ENCODE data around the gene MS4A10. TPM values are rescaled to one million over a fixed set of nuclear protein-coding genes. Genes with fewer than 3 reads are reported as not detected.
A peak's percentile ranks its signal among the peaks of the same experiment; 100 is the strongest.

The MS4A10 gene
- total RNA-seq, 1 donor from 2014 or later: not detected

DNA sequence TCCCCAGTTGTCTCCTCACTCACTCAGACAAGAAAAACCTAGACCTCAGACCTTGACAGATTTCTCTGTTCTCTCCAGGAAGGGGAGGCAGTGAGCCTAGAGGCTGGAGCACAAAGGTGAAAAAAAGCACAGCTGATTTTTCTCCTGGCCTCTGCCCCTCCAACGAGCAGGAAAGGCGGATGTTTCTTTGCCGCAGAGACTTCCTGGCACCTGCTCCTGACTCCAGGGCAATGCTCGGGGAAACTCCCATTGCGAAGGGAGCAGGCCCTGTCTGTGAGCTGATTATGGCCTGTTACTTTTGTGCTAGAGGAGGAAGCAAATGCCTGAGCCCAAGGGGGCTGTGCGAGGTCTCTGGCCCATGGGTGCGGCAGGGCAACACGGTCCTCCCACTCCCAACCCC is 25.4 kb downstream of the MS4A10 start:
- H3K4me3 Mint-ChIP-seq (ENCODE audit: unreplicated experiment): no peak overlapping the region
- peak; percentile 36 for DNase-seq (ENCODE audit: low spot score)
- no peak for TF ChIP-seq CTCF (IDR thresholded peaks at IDR 0.05; ENCODE audit: unreplicated experiment)
- peaks cover 10% of the 10 kb centered on the region for H3K4me1 Mint-ChIP-seq (ENCODE audit: unreplicated experiment)
- no peak overlapping the region for H3K27ac Mint-ChIP-seq (ENCODE audit: unreplicated experiment)
- no peaks in the 10 kb centered on the region for H3K36me3 Mint-ChIP-seq (ENCODE audit: low read depth, unreplicated experiment)
- peaks cover 4% of the 10 kb centered on the region for H3K9me3 Mint-ChIP-seq (ENCODE audit: unreplicated experiment)
- peaks cover 13% of the 10 kb centered on the region for H3K27me3 Mint-ChIP-seq (ENCODE audit: unreplicated experiment)

DNA sequence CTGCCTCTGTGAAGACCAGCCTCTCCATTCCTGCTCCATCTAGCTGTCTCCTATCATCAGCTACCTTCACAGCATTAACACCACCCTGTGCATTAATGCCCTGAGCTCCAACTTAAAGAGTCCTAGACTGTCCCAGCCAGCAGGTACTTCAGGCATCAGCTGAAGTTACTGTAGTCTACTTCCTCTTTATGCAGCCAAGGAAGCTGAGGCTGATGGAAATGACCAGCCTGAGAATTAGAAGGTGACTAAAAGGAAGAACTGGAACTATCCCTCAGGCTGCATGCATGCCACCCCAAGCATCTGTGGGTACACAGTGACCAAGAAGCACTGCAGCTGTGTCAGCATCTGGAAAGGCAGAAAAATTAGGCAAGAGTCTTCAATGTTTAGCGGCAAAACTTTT is 28.2 kb downstream of the MS4A10 start:
- TF ChIP-seq CTCF (IDR thresholded peaks at IDR 0.05; ENCODE audit: unreplicated experiment): no peak
- no peak for DNase-seq (ENCODE audit: low spot score)
- Mint-ChIP-seq H3K9me3 (ENCODE audit: unreplicated experiment) (peaks cover 4% of the 10 kb centered on the region), H3K27me3 (ENCODE audit: unreplicated experiment) (peaks cover 11% of the 10 kb centered on the region), H3K27ac (ENCODE audit: unreplicated experiment) (no peak overlapping the region), H3K36me3 (ENCODE audit: low read depth, unreplicated experiment) (peaks cover 6% of the 10 kb centered on the region), H3K4me1 (ENCODE audit: unreplicated experiment) (peaks cover 6% of the 10 kb centered on the region), H3K4me3 (ENCODE audit: unreplicated experiment) (no peak overlapping the region)

DNA sequence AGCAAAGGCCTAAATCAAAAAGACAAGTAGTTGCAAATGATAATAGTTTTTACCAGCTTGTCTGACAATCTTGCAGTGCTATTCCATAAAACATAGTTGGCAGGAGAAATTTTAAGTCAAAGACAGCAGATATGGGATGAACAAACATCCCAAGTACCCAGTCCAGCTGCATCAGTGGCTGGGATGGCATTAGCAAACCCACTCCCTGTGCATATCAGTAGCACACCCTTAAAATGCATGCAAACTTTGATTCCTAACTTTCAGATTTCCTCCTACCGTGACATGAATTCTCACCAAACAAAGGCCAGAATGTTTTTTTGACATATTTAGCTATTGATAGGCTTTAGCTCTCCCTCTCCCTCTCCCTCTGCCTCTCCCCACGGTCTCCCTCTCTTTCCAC is 29.0 kb downstream of the MS4A10 start:
- Mint-ChIP-seq H3K9me3 (ENCODE audit: unreplicated experiment) (peaks cover 4% of the 10 kb centered on the region), H3K4me1 (ENCODE audit: unreplicated experiment) (peaks cover 6% of the 10 kb centered on the region), H3K4me3 (ENCODE audit: unreplicated experiment) (no peak overlapping the region), H3K27me3 (ENCODE audit: unreplicated experiment) (peaks cover 11% of the 10 kb centered on the region), H3K27ac (ENCODE audit: unreplicated experiment) (no peak overlapping the region), H3K36me3 (ENCODE audit: low read depth, unreplicated experiment) (peaks cover 6% of the 10 kb centered on the region)
- DNase-seq (ENCODE audit: low spot score): no peak
- TF ChIP-seq CTCF (IDR thresholded peaks at IDR 0.05; ENCODE audit: unreplicated experiment): no peak

- H3K9me3 Mint-ChIP-seq (ENCODE audit: unreplicated experiment): peaks cover 4% of the 10 kb centered on the region
- H3K27me3 Mint-ChIP-seq (ENCODE audit: unreplicated experiment): peaks cover 6% of the 10 kb centered on the region
- no peak for TF ChIP-seq CTCF (IDR thresholded peaks at IDR 0.05; ENCODE audit: unreplicated experiment)
These were observed 31.5 kb downstream of the MS4A10 start for GRCh38 chr11:60816590-60817157.

DNA sequence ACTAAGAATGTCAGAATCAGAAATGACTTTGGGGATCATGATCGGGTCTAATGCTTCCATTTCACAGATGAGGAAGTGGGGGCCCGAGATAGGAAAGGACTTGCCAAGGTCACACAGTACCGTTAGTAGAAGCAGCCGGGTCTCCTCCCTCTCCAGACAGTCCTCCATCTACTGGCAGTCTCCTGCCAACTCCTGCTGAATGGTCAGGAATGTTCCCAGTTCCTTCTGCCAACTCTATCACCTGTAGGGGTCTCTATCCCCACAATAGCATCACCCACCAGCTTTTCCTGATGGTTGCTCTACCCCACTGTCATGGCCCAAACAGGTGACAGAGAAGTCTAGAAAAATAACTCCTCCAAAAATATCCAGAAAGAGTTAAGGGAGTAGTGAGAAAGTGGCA is 32.9 kb downstream of the MS4A10 start:
- H3K27me3 Mint-ChIP-seq (ENCODE audit: unreplicated experiment): peaks cover 5% of the 10 kb centered on the region
- no peak for TF ChIP-seq CTCF (IDR thresholded peaks at IDR 0.05; ENCODE audit: unreplicated experiment)
- no peak for DNase-seq (ENCODE audit: low spot score)

More at GRCh38 chr11:60816590-60817157, 31.5 kb downstream of the MS4A10 start:
- no peak overlapping the region for H3K27ac Mint-ChIP-seq (ENCODE audit: unreplicated experiment)
- H3K4me3 Mint-ChIP-seq (ENCODE audit: unreplicated experiment): no peak overlapping the region
- H3K4me1 Mint-ChIP-seq (ENCODE audit: unreplicated experiment): no peaks in the 10 kb centered on the region
- no peak for DNase-seq (ENCODE audit: low spot score)
- peaks cover 6% of the 10 kb centered on the region for H3K36me3 Mint-ChIP-seq (ENCODE audit: low read depth, unreplicated experiment)

More for the DNA sequence above, 32.9 kb downstream of the MS4A10 start:
- peaks cover 6% of the 10 kb centered on the region for H3K36me3 Mint-ChIP-seq (ENCODE audit: low read depth, unreplicated experiment)
- H3K9me3 Mint-ChIP-seq (ENCODE audit: unreplicated experiment): peaks cover 4% of the 10 kb centered on the region
- no peak overlapping the region for H3K4me3 Mint-ChIP-seq (ENCODE audit: unreplicated experiment)
- H3K4me1 Mint-ChIP-seq (ENCODE audit: unreplicated experiment): no peaks in the 10 kb centered on the region
- H3K27ac Mint-ChIP-seq (ENCODE audit: unreplicated experiment): no peak overlapping the region
